ENCODE data around the gene LRP5. TPM values are rescaled to one million over a fixed set of nuclear protein-coding genes. Genes with fewer than 3 reads are reported as not detected.
"Not testable (repeated sequence)": the region's sequence is repeated elsewhere in the genome, so short reads cannot be mapped to it uniquely, and the experiment has no call there.

The LRP5 gene
- total RNA-seq, 1 experiment from 2014 or later = 23.5 TPM

GRCh38 chr11:68425866-68426380, 113.5 kb downstream of the LRP5 start:
- Histone ChIP-seq H3K27me3 (no peaks in the 10 kb centered on the region), H3K4me3 (no peak overlapping the region), H3K36me3 (peaks cover 24% of the 10 kb centered on the region), H3K9me3 (peaks cover 7% of the 10 kb centered on the region; the same call in 1 of the 2 replicates)
- DNase-seq = no peak

GRCh38 chr11:68429661-68430060, 117.3 kb downstream of the LRP5 start:
- Histone ChIP-seq H3K4me3 (no peak overlapping the region), H3K27me3 (no peaks in the 10 kb centered on the region), H3K36me3 (peaks cover 24% of the 10 kb centered on the region), H3K9me3 (peaks cover 7% of the 10 kb centered on the region; the same call in 1 of the 2 replicates)
- no peak for DNase-seq

- H3K36me3 ChIP-seq = peaks cover 24% of the 10 kb centered on the region
- H3K27me3 ChIP-seq = no peaks in the 10 kb centered on the region
- no peak for DNase-seq
- no peak overlapping the region for H3K4me3 ChIP-seq
- peaks cover 7% of the 10 kb centered on the region; the same call in 1 of the 2 replicates for H3K9me3 ChIP-seq
Observed at GRCh38 chr11:68430384-68430783, 118.0 kb downstream of the LRP5 start.

GRCh38 chr11:68430801-68431200, 118.4 kb downstream of the LRP5 start:
- H3K36me3 ChIP-seq = peaks cover 24% of the 10 kb centered on the region
- peaks cover 7% of the 10 kb centered on the region; the same call in 1 of the 2 replicates for H3K9me3 ChIP-seq
- H3K4me3 ChIP-seq = no peak overlapping the region
- DNase-seq = no peak
- no peaks in the 10 kb centered on the region for H3K27me3 ChIP-seq

- H3K9me3 ChIP-seq = peaks cover 7% of the 10 kb centered on the region; the same call in 1 of the 2 replicates
- H3K36me3 ChIP-seq = peaks cover 23% of the 10 kb centered on the region
- DNase-seq = no peak
- no peaks in the 10 kb centered on the region for H3K27me3 ChIP-seq
- H3K4me3 ChIP-seq = no peak overlapping the region
Observed at GRCh38 chr11:68431984-68432645, 119.7 kb downstream of the LRP5 start.

GRCh38 chr11:68432874-68433273, 120.5 kb downstream of the LRP5 start:
- H3K36me3 ChIP-seq = peaks cover 21% of the 10 kb centered on the region
- no peak for DNase-seq
- no peaks in the 10 kb centered on the region for H3K27me3 ChIP-seq
- H3K9me3 ChIP-seq = peaks cover 7% of the 10 kb centered on the region; the same call in 1 of the 2 replicates
- H3K4me3 ChIP-seq = no peak overlapping the region

- DNase-seq = no peak
- H3K27me3 ChIP-seq = no peaks in the 10 kb centered on the region
- peaks cover 15% of the 10 kb centered on the region for H3K36me3 ChIP-seq
- H3K4me3 ChIP-seq = no peak overlapping the region
- H3K9me3 ChIP-seq = peaks cover 7% of the 10 kb centered on the region; the same call in 1 of the 2 replicates
Observed at GRCh38 chr11:68433541-68433940, 121.2 kb downstream of the LRP5 start.

- H3K9me3 ChIP-seq, H3K4me3 ChIP-seq, DNase-seq, H3K27me3 ChIP-seq: not testable (repeated sequence)
- peaks cover 13% of the 10 kb centered on the region for H3K36me3 ChIP-seq
Observed at GRCh38 chr11:68434159-68434558, 121.8 kb downstream of the LRP5 start.

- no peak for DNase-seq
- no peaks in the 10 kb centered on the region; the same call in 1 of the 2 replicates for H3K36me3 ChIP-seq
- H3K9me3 ChIP-seq = no peaks in the 10 kb centered on the region
- H3K27me3 ChIP-seq = no peaks in the 10 kb centered on the region
- no peak overlapping the region for H3K4me3 ChIP-seq
Observed at GRCh38 chr11:68436162-68436888, 123.9 kb downstream of the LRP5 start.

- Histone ChIP-seq H3K27me3 (no peaks in the 10 kb centered on the region), H3K36me3 (no peaks in the 10 kb centered on the region; the same call in none of the 2 replicates), H3K4me3 (no peak overlapping the region), H3K9me3 (no peaks in the 10 kb centered on the region)
- DNase-seq = no peak
Observed at GRCh38 chr11:68436985-68437926, 124.9 kb downstream of the LRP5 start.

GRCh38 chr11:68437927-68438657, 125.7 kb downstream of the LRP5 start:
- no peak for DNase-seq
- Histone ChIP-seq H3K36me3 (no peaks in the 10 kb centered on the region; the same call in none of the 2 replicates), H3K4me3 (no peak overlapping the region), H3K27me3 (no peaks in the 10 kb centered on the region), H3K9me3 (no peaks in the 10 kb centered on the region)

GRCh38 chr11:68438658-68439259, 126.4 kb downstream of the LRP5 start:
- Histone ChIP-seq H3K4me3 (no peak overlapping the region), H3K9me3 (no peaks in the 10 kb centered on the region), H3K36me3 (no peaks in the 10 kb centered on the region; the same call in none of the 2 replicates), H3K27me3 (no peaks in the 10 kb centered on the region)
- DNase-seq = no peak

- H3K36me3 ChIP-seq = no peaks in the 10 kb centered on the region; the same call in none of the 2 replicates
- H3K9me3 ChIP-seq = no peaks in the 10 kb centered on the region
- no peak for DNase-seq
- no peak overlapping the region for H3K4me3 ChIP-seq
- H3K27me3 ChIP-seq = no peaks in the 10 kb centered on the region
Observed at GRCh38 chr11:68439355-68440065, 127.1 kb downstream of the LRP5 start.

GRCh38 chr11:68440224-68440623, 127.8 kb downstream of the LRP5 start:
- H3K9me3 ChIP-seq = no peaks in the 10 kb centered on the region
- H3K36me3 ChIP-seq = no peaks in the 10 kb centered on the region; the same call in none of the 2 replicates
- no peak for DNase-seq
- H3K4me3 ChIP-seq = no peak overlapping the region
- H3K27me3 ChIP-seq = no peaks in the 10 kb centered on the region

All from MG63 (cell line).